IgD-negative memory B cell (primary cell): ENCODE data around the gene PAQR9. TPM values are rescaled to one million over a fixed set of nuclear protein-coding genes. Genes with fewer than 3 reads are reported as not detected.
"Not testable (repeated sequence)": the region's sequence is repeated elsewhere in the genome, so short reads cannot be mapped to it uniquely, and the experiment has no call there.

Experiments used
- H3K27ac Mint-ChIP-seq, 3 donors: one replicate each; pipeline ENCODE4 v1.8.0; 2020 to 2022; ENCODE audit warnings: mild to moderate bottlenecking in 3 of 3, mixed read lengths in 3 of 3, moderate library complexity in 1 of 3
- H3K27me3 Mint-ChIP-seq: one replicate; pipeline ENCODE4 v1.8.0; 2021; ENCODE audit warnings: mixed read lengths
- H3K36me3 Mint-ChIP-seq: one replicate; pipeline ENCODE4 v1.8.0; 2020; ENCODE audit warnings: mild to moderate bottlenecking, mixed read lengths
- H3K4me1 Mint-ChIP-seq, 3 donors: one replicate each; pipeline ENCODE4 v1.8.0; 2020 to 2022; ENCODE audit warnings: mixed read lengths in 3 of 3, mild to moderate bottlenecking in 1 of 3
- H3K4me3 Mint-ChIP-seq, 4 donors: one replicate each; pipeline ENCODE4 v1.8.0; 2020 to 2022; ENCODE audit warnings: mild to moderate bottlenecking in 4 of 4, mixed read lengths in 4 of 4, moderate library complexity in 3 of 4
- H3K9me3 Mint-ChIP-seq, 3 donors: one replicate each; pipeline ENCODE4 v1.8.0; 2020 to 2021; ENCODE audit warnings: mixed read lengths in 3 of 3, mild to moderate bottlenecking in 1 of 3
- polyA plus RNA-seq: library from polyadenylated mRNA; unstranded; fragments of 300-500 nt; fragmentation: Illumina TruSeq; gene quantifications from one replicate; pipeline ENCODE4 v1.2.3, GENCODE V29; 2021

Gene PAQR9
- polyA plus RNA-seq, 1 donor from 2014 or later: not detected

DNA sequence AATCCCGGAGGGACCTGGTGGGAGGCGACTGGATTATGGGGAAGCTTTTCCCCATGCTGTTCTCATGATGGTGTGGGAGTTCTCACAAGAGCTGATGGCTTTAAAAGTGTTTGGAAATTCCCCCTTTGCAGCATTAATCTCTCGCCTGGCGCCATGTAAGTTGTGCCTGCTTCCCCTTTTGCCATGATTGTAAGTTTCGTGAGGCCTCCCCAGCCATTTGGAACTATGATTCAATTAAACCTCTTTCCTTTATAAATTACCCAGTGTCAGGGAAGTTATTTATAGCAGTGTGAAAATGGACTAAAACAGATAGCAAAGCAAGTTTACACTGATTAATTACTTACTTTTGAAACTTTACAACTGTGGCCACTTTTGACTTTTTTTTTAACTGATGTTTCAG lies 27.2 kb upstream of the PAQR9 start:
- Mint-ChIP-seq H3K4me1 (peaks cover 6 to 10% (median 8%) of the 10 kb centered on the region in 3 donors), H3K9me3 (no peaks in the 10 kb centered on the region), H3K27me3 (no peaks in the 10 kb centered on the region), H3K36me3 (no peaks in the 10 kb centered on the region), H3K27ac (no peak overlapping the region), H3K4me3 (no peak overlapping the region)

DNA sequence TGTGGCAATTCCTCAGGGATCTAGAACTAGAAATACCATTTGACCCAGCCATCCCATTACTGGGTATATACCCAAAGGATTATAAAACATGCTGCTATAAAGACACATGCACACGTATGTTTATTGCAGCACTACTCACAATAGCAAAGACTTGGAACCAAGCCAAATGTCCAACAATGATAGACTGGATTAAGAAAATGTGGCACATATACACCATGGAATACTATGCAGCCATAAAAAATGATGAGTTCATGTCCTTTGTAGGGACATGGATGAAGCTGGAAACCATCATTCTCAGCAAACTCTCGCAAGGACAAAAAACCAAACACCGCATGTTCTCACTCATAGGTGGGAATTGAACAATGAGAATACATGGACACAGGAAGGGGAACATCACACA lies 25.4 kb upstream of the PAQR9 start:
- H3K27ac Mint-ChIP-seq, H3K4me3 Mint-ChIP-seq, H3K27me3 Mint-ChIP-seq, H3K9me3 Mint-ChIP-seq, H3K36me3 Mint-ChIP-seq, H3K4me1 Mint-ChIP-seq: not testable (repeated sequence)

DNA sequence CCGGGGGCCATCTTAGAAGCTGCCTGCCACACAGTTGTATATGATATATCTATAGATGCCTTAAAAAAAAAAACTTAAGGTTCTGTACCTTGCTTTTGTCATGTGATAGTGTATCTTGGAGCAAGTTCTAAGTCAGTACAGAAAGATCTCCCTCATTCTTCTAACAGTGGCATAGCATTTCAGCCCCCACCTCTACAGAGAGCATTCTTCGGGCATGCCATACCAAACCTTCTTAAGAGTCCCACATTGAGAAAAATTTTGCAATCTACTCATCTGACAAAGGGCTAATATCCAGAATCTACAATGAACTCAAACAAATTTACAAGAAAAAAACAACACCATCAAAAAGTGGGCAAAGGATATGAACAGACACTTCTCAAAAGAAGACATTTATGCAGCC lies 24.7 kb upstream of the PAQR9 start:
- not testable (repeated sequence) for H3K27me3 Mint-ChIP-seq, H3K4me3 Mint-ChIP-seq, H3K36me3 Mint-ChIP-seq, H3K4me1 Mint-ChIP-seq, H3K9me3 Mint-ChIP-seq, H3K27ac Mint-ChIP-seq

DNA sequence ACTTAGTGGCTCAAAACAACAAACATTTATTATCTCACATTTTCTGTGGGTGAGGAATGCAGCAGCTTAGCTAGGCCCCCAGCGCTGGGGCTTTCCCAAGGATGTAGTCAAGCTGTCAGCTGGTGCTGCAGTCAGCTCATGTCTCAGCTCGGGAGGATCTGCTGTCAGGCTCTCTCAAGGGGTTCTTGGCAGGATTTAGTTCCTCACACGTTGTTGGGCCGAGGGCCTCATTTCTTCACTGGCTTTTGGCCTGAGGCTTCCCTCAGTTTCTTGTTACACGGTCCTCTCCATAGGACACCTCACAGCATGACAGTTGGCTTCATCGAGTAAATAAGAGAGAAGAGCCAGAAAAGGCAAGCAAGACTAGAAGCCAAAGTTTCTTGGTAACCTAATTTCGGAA lies 24.2 kb upstream of the PAQR9 start:
- H3K9me3 Mint-ChIP-seq: no peaks in the 10 kb centered on the region
- no peak overlapping the region for H3K4me3 Mint-ChIP-seq
- no peak overlapping the region for H3K27ac Mint-ChIP-seq
- H3K4me1 Mint-ChIP-seq: peaks cover 0 to 1% (median 0%) of the 10 kb centered on the region in 3 donors
- peaks cover 5% of the 10 kb centered on the region for H3K27me3 Mint-ChIP-seq
- no peaks in the 10 kb centered on the region for H3K36me3 Mint-ChIP-seq

DNA sequence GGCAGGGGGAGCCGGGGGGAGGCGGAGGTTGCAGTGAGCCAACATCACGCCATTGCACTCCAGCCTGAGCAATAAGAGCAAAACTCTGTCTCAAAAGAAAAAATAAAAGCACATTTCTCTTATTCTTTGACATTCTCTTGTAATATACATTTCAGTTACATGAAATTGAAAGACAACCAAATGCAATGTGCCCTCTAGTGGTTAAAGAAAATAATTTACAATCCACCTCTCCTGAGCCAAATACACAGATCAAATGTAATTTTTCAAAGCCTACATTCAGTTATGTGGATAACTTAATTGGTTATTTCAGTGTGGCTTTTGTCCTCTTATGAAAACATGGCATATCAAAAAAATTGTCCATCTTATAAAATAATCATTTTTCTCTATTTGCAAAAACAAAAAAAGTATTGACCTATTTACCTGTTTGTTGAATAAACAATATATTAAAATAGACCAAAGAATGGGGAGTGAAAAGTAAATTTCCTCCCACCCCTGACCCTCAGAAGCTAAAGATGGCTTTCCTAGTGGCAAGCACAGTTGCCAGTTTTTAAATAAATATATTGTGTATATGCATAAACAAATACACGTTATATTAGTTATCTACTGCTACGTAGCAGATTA lies 23.7 kb upstream of the PAQR9 start:
- Mint-ChIP-seq H3K27ac (no peak overlapping the region), H3K4me3 (no peak overlapping the region), H3K9me3 (no peaks in the 10 kb centered on the region), H3K36me3 (no peaks in the 10 kb centered on the region), H3K27me3 (peaks cover 8% of the 10 kb centered on the region), H3K4me1 (peaks cover 0 to 1% (median 0%) of the 10 kb centered on the region in 3 donors)

DNA sequence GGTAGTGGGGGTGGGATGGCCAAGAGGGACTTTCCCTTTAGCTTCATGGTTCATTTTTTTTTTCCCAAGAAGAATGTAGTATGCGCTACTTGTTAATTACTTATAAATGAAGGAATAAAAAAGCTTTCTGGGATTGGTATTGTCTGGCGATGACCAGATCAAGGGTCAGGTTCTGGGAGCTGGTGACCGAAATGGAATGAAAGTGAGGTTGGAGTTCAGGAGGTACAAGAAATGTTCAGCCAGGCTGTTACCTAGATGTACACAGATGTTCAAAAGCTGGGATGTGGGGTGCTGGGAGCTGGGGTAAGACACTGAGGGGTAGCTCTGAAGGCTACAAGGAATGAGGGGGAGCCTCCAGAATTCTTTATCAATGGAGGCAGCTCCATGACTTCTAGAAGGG lies 20.8 kb upstream of the PAQR9 start:
- peaks cover 0 to 1% (median 0%) of the 10 kb centered on the region in 3 donors for H3K4me1 Mint-ChIP-seq

DNA sequence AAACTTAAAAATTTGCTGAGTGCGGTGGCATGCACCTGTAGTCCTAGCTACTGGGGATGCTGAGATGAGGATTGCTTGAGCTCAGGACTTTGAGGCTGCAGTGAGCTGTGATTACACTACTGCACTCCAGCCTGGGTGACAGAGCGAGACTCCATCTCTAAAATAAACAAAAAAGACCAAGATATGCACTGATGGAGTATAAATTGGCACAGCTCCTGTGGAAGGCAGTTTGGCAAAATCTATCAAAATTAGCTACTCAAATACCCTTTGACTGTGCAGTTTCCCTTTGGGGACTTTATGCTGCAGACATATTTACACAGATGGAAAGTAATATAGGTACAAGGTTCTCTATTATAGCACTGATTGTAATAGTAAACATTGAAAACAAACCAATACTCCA lies 19.8 kb upstream of the PAQR9 start:
- H3K36me3 Mint-ChIP-seq: no peaks in the 10 kb centered on the region
- no peaks in the 10 kb centered on the region for H3K9me3 Mint-ChIP-seq
- peaks cover 0 to 1% (median 0%) of the 10 kb centered on the region in 3 donors for H3K4me1 Mint-ChIP-seq
- peaks cover 13% of the 10 kb centered on the region for H3K27me3 Mint-ChIP-seq
- H3K27ac Mint-ChIP-seq: no peak overlapping the region
- H3K4me3 Mint-ChIP-seq: no peak overlapping the region

More for the DNA sequence above, 20.8 kb upstream of the PAQR9 start:
- no peaks in the 10 kb centered on the region for H3K9me3 Mint-ChIP-seq
- H3K27ac Mint-ChIP-seq: no peak overlapping the region
- H3K27me3 Mint-ChIP-seq: peaks cover 13% of the 10 kb centered on the region
- H3K4me3 Mint-ChIP-seq: no peak overlapping the region
- no peaks in the 10 kb centered on the region for H3K36me3 Mint-ChIP-seq

DNA sequence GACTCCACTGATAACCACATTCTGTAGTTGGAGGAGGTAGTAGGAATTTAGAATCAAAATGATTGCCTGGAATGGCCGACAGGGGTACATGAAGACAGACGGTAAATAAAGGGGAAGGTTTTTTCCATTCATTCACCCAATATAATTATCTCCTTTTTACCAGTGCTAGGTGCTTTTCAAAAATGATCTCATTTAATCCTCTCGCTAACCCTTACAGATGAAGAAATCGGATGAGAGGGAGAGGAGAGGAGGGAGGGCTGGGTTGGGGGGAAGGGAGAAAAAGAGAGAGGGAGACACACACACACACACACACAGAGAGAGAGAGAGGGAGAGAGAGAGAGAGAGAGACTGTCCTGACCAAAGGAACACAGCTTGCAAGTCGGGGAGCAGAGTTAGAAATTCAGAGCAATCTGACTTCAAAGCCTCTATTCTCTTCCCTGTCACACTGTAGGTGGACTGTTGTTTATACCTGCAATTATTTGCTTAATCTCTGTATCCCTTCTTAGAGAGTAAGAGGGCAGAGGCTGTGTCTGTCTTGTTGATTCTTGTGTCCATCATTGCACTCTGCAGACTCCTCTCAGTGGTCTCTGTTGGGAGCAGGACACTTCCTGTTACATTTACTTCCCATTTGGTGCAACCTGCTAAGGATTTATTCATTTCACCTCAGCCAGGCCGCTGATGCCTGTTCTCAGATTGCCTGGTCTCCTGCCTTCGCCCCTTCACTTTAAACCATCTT lies 18.7 kb upstream of the PAQR9 start:
- Mint-ChIP-seq H3K27ac (no peak overlapping the region), H3K36me3 (no peaks in the 10 kb centered on the region), H3K4me3 (no peak overlapping the region), H3K9me3 (no peaks in the 10 kb centered on the region), H3K27me3 (peaks cover 13% of the 10 kb centered on the region), H3K4me1 (peaks cover 0 to 1% (median 0%) of the 10 kb centered on the region in 3 donors)

DNA sequence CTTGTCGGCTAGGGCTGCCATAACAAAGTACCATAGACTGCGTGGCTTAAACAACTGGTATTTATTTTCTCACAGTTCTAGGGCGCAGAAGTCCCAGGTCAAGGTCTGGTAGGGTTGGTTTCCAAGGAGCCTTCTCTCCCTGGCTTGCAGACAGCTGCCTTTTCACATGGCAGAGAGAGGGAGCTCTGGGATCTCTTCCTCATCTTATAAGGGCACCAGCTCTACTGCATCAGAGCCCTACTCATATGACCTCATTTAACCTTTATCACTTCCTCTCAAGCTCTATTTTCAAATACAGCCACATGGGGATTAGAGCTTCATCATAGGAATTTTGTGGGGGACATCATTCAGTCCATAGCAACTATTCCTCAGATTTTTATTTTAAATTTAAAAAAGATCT lies 17.6 kb upstream of the PAQR9 start:
- Mint-ChIP-seq H3K4me3 (no peak overlapping the region), H3K27ac (no peak overlapping the region), H3K27me3 (peaks cover 15% of the 10 kb centered on the region), H3K9me3 (no peaks in the 10 kb centered on the region), H3K4me1 (no peaks in the 10 kb centered on the region), H3K36me3 (no peaks in the 10 kb centered on the region)

DNA sequence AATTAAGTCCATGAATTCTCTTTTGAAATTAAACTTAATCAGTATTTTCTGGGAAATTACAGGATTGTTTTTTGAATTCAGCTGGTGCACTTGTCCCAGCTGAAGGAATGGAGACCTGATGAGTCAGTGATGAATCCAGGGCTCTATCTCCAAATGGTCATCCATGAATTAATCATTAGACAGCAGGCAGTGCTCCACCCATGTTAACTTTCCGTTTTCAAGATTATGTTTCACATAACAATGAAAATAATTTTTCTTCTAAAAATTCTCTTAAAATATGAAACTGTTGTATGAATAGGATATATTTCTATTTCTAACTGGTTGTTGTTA lies 13.9 kb upstream of the PAQR9 start:
- H3K27me3 Mint-ChIP-seq: peaks cover 10% of the 10 kb centered on the region
- H3K9me3 Mint-ChIP-seq: no peaks in the 10 kb centered on the region
- H3K4me1 Mint-ChIP-seq: no peaks in the 10 kb centered on the region
- no peak overlapping the region for H3K4me3 Mint-ChIP-seq
- H3K36me3 Mint-ChIP-seq: no peaks in the 10 kb centered on the region
- no peak overlapping the region for H3K27ac Mint-ChIP-seq

DNA sequence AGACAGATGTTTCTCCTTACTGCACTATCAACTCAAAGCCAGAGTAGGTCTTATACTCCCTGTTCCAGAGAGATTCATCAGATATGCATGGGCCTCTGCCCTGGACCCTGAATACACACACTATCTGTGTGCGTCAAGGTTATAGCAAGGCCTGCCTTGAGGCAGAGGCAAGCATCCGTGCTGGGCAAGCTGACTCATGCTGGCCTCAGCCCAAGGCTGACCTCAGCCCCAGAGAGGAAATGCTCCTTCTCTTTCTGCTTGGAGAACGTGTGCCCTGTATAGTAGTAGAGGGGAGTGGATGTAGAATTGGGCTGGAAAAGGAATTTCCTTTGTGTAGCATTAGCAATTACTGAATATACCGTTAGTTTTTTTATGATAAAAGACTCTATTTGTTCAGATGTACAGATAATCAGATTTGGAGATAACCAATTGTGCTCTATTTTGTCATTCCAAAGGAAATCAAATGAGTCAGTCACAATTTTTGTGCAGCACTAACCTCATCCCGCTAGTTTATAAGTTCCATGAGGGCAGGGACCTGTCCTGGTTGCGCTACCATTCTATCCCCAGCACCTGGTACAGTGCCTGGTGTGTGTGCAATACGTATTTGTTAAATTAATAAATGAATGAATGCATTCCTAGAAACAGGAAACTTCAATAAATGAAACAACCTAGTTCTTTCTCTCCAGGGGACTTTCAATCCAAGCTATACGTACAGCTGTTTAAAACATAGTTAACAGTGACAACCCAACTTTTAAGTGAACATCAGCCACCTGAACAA lies 13.3 kb upstream of the PAQR9 start:
- Mint-ChIP-seq H3K36me3 (no peaks in the 10 kb centered on the region), H3K27me3 (peaks cover 10% of the 10 kb centered on the region), H3K27ac (no peak overlapping the region), H3K4me1 (no peaks in the 10 kb centered on the region), H3K9me3 (no peaks in the 10 kb centered on the region), H3K4me3 (no peak overlapping the region)

DNA sequence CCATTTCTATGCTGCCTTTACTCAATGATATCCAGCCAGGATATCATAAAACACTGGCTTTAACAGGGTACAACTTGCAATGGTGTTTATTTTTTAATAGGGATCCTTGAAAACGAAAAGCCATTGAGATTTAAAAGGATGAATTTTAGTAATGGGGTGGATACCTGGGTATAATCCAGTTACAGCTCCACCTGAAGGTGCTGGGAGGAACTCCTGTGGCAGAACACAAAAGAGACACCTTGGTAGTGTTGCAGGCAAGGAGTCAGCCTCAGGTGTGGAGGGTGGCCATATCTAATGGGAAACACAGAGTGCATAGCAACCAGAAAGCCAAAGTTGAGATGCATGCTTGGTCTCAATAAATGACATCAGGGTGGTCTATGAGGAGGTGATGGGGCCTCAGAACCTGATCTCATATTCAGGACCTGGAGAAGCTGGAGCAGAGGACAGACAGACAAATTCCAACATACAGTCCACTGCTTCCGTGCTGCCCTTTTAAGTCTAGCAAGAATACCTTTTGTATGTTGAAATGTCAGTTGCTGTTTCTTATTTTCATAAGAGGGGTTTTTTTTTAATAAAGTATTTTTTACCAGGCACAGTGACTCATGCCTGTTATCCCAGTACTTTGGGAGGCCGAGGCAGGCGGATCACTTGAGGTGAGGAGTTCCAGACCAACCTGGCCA lies 12.0 kb upstream of the PAQR9 start:
- no peak overlapping the region for H3K4me3 Mint-ChIP-seq
- peaks cover 16% of the 10 kb centered on the region for H3K27me3 Mint-ChIP-seq
- H3K27ac Mint-ChIP-seq: no peak overlapping the region
- H3K9me3 Mint-ChIP-seq: no peaks in the 10 kb centered on the region
- no peaks in the 10 kb centered on the region for H3K36me3 Mint-ChIP-seq
- H3K4me1 Mint-ChIP-seq: no peaks in the 10 kb centered on the region

DNA sequence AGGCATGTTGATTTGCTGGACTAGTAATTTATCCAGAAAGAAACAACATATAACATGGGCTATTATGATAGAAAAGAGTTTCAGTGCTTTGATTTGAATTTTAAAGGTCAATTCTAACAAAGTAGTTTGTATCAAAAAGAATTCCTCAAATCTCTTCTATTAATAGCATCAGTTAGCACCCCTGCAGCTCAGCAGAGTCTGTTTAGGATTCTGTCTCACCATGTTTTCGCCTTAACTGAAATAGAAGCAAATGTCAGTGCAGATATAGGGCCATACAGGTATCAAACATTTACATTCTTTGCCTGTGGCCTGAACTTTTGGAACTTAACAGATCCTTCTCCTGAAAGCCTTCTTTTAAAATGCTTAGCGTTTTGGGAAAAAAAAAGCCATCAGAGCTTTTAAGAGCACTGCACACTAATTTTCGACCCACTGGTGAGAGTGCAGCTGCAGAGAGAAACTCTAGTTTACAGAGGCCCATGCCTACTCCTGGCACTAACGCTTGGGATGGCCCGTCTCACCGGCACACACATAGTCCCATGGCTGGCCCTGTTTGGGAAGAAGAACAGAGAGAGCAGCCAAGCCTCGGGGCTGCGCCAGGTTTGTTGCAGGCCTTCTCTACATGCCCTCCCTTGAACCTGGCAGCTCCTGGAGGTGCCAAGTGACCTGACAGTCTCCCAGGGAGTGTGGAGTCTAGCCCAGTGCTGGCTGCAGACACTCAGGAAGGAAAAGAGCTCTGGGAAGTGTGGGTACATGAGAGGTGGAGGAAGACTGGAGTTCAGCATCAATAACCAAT lies 9.9 kb upstream of the PAQR9 start:
- H3K36me3 Mint-ChIP-seq: no peaks in the 10 kb centered on the region
- H3K9me3 Mint-ChIP-seq: no peaks in the 10 kb centered on the region
- peaks cover 12% of the 10 kb centered on the region for H3K27me3 Mint-ChIP-seq
- H3K4me3 Mint-ChIP-seq: no peak overlapping the region
- H3K4me1 Mint-ChIP-seq: no peaks in the 10 kb centered on the region
- no peak overlapping the region for H3K27ac Mint-ChIP-seq

DNA sequence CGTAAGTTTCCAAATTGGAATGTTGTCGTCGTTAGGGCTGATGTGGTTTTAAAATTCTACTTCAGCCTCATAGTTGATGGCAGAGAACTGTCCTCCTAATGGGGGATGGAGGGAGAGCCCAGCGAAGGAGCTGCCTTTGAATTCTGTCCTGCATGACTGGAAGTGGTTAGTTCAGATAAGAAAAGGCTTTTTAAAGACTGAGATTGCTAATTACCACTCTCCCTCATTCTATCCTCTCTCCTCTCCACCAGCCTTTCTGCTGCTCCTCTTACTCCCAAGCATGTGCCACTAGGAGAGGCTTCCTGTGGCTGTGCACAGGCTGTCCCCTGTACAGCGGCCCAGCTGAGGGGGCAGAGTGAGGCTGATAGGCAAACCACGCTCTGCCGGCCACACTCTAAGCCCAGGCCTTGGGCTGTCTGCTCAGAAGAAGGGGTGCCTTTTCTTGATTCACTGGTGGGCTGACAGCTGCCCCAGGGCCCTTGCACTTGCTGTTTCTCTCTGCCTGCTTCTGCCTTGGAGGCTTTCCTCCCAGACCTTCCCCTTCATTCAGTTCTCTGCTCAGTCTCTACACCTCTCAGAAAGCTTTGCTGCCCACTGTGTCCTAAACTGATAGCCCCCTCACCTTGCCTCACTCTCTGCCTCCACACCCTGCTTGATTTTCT lies 8.7 kb upstream of the PAQR9 start:
- H3K27ac Mint-ChIP-seq: peak overlapping the region in 1 of 3 donors; percentile 63
- no peaks in the 10 kb centered on the region for H3K36me3 Mint-ChIP-seq
- no peak overlapping the region for H3K4me3 Mint-ChIP-seq
- H3K27me3 Mint-ChIP-seq: peaks cover 13% of the 10 kb centered on the region
- H3K4me1 Mint-ChIP-seq: no peaks in the 10 kb centered on the region
- no peaks in the 10 kb centered on the region for H3K9me3 Mint-ChIP-seq
